ENCODE data around the gene FIBIN.

Gene FIBIN

DNA sequence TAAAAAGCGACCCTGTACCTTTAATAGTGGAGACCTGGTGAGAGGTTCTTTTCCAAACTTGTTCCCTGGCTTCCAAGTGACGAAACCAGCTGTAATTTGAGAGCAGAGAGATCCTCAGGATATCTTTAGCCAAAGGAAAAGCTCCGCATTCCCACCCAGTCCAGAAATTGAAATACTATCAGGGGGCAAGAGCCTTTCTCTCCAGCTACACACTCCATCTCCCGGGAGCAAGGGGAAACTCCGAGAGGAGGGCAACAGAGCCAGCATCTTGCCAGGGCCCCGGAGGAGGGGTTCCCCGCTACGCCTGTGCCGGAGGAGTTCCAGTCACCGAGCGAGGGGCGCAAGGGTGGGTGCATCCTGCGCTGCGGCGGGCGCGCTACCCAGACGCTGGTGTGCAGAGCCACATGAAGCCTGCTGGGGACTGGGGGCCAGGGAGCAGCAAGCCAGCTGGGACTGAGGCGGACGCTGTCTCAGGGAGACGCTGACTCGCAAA, at the start of gene FIBIN:
TSS of gene FIBIN (plus strand) at position 148 of the 493 bp plus-strand sequence. CDS start 415 bp downstream, outside the sequence.
- peaks cover 0 to 60% (median 21%) of the 10 kb centered on the region in 4 donors for H3K4me1 ChIP-seq

DNA sequence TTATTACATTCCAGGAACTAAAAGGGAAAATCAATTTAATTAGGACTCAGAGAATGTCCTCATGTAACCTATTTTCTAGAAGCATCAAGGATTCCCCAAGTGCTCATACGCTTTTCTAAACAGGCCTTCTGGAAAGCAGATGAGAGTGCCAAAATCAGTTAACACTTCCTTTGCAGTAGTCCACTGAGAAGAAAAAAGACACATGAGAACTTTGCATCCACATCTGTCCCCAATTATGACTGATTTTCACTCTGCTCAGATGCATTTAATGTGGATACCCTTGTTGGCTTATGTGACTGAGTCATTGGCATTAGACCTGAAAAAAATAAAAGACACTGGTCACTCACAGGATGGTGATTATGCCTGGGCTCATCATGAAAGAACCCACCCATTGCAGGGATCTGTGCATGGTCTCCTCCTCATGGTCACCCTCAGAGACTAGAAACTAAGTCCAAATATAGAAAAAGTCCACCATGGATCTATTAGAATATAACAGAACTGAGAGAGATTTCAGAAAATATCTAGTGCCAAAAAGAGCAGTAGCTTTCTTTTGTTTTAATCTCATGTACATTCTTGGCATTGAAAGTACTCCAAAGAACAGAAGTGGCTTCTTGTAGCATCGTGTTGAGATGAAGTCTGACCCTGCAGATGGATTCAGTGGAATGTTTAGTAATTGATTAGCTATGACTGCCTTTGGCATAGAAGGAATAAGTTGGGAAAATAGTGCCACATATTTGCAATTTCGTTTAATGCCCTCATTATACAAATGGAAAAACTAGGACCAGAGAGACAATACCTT, 48.8 kb upstream of the FIBIN start:
- TF ChIP-seq, protein P1, sequence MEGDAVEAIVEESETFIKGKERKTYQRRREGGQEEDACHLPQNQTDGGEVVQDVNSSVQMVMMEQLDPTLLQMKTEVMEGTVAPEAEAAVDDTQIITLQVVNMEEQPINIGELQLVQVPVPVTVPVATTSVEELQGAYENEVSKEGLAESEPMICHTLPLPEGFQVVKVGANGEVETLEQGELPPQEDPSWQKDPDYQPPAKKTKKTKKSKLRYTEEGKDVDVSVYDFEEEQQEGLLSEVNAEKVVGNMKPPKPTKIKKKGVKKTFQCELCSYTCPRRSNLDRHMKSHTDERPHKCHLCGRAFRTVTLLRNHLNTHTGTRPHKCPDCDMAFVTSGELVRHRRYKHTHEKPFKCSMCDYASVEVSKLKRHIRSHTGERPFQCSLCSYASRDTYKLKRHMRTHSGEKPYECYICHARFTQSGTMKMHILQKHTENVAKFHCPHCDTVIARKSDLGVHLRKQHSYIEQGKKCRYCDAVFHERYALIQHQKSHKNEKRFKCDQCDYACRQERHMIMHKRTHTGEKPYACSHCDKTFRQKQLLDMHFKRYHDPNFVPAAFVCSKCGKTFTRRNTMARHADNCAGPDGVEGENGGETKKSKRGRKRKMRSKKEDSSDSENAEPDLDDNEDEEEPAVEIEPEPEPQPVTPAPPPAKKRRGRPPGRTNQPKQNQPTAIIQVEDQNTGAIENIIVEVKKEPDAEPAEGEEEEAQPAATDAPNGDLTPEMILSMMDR (IDR thresholded peaks at IDR 0.05), result no peak
- DNase-seq, result no peak
- peaks cover 0 to 74% (median 43%) of the 10 kb centered on the region in 4 donors for H3K4me1 ChIP-seq
- no peaks in the 10 kb centered on the region for H3K36me3 ChIP-seq
- H3K27me3 ChIP-seq, result no peaks in the 10 kb centered on the region
- H3K9me3 ChIP-seq, result no peaks in the 10 kb centered on the region
- H3K27ac ChIP-seq, result peak overlapping the region; percentile 55 to 58
- no peak overlapping the region for H3K4me3 ChIP-seq
- intact Hi-C loops (cut with DNase I; ENCODE audit: low total_unique reads), result loop anchor here (10.0 kb wide), 1 partner anchor 50 kb away; the partner anchor contains the start of gene FIBIN

More for the DNA sequence above, at the start of gene FIBIN:
- H3K36me3 ChIP-seq, result no peaks in the 10 kb centered on the region
- H3K4me3 ChIP-seq, result peak within 1 kb of the TSS; percentile 92 to 94
- peak; percentile 55 to 77 for DNase-seq
- TF ChIP-seq, protein P1 (IDR thresholded peaks at IDR 0.05), result peak in 1 of 2 experiments; percentile 12
- peak within 1 kb of the TSS; percentile 88 to 96 for H3K27ac ChIP-seq
- H3K9me3 ChIP-seq, result no peaks in the 10 kb centered on the region
- no peaks in the 10 kb centered on the region for H3K27me3 ChIP-seq
- intact Hi-C loops (cut with DNase I; ENCODE audit: low total_unique reads), result loop anchor here (10.0 kb wide), 2 partner anchors 49 to 159 kb away; no protein-coding TSS in a partner anchor

DNA sequence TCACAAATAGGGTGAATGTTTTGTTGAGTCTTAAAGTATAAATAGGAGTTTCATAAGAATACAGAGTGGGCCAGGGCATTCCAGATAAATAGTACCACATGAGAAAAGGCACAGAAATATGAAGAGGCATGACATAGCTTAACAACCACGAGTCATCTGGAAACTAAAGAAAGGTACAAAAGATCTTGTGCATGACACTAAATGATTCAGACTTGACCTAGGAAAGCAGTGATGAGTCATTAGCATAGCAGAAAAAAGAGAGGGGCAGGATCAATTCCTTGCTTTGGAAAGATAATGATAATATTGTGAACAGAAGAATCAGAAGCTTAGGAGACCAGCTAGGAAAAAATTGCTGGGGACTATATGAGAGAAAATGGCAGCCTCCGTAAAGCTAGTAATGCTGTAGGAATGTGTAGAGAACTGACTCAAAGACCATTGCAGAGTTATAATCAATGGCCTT, 47.6 kb upstream of the FIBIN start:
- Histone ChIP-seq H3K27me3 (no peaks in the 10 kb centered on the region), H3K9me3 (no peaks in the 10 kb centered on the region), H3K4me3 (no peak overlapping the region), H3K4me1 (peaks cover 0 to 86% (median 50%) of the 10 kb centered on the region in 4 donors), H3K27ac (peak overlapping the region; percentile 49 to 58), H3K36me3 (no peaks in the 10 kb centered on the region)
- intact Hi-C loops (cut with DNase I; ENCODE audit: low total_unique reads), result loop anchor here (10.0 kb wide), 1 partner anchor 49 kb away; the partner anchor contains the start of gene FIBIN
- TF ChIP-seq, protein P1 (IDR thresholded peaks at IDR 0.05), result no peak
- no peak for DNase-seq

DNA sequence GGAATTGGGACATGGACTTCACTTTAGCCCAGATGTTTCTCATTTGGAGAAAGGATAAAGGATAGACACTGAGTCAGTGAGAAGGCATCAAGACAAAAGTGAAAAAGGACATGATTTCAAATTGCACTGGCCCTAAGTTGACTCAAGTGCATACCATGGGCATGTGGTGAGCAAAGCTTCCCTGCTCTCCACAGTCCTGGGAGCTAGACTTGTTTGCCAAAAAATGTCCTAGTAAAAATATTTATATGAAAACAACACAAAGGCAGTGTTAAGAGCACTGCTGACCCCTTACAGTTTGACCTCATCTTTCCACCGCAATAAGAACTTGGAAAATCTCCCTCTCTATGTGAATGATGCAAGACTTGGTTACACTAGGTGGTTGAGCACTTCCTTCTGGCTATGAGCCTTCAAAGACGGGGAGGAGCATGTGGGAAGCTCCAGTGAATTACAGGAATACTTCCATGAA, 46.5 kb upstream of the FIBIN start:
- no peaks in the 10 kb centered on the region for H3K27me3 ChIP-seq
- H3K9me3 ChIP-seq, result no peaks in the 10 kb centered on the region
- TF ChIP-seq, protein P1 (IDR thresholded peaks at IDR 0.05), result no peak
- peaks cover 0 to 91% (median 54%) of the 10 kb centered on the region in 4 donors for H3K4me1 ChIP-seq
- H3K36me3 ChIP-seq, result no peaks in the 10 kb centered on the region
- peak; percentile 72 to 77 for DNase-seq
- peak overlapping the region; percentile 49 to 58 for H3K27ac ChIP-seq
- no peak overlapping the region for H3K4me3 ChIP-seq
- intact Hi-C loops (cut with DNase I; ENCODE audit: low total_unique reads), result loop anchor here (10.0 kb wide), 1 partner anchor 47 kb away; the partner anchor contains the start of gene FIBIN

DNA sequence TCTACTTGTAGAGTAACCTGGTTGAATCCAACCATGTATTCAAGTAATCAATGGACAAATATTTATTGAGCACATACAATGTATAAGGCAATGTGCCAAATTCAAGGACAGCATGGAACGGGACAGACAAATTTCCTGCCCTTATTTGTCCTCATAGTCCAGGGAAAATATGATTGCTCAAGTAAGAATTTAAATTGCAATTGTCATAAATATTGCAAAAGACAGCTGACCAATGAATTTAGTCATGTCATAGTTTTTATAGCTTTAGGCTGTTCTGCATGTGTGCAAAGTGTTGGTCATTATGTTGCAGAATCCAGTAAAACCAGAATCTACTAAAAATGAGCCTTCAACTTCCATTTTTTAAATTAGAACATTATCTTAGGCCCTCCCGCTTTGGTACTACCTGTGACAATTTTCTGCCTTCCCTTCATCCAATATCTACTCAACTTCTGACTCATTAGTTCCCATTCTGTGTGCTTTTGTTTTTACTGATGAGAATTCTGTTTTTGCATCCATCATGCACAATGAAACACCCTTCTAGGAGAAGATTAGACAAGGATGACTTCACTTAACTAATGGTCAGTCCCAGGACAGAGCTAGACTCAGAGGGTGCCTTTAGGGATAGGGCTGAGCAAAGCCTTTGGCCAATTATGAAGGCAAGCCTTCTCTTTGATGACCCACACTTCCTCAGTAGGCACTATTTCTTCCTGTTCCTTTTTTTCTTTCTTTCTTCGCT, 45.8 kb upstream of the FIBIN start:
- H3K36me3 ChIP-seq, result no peaks in the 10 kb centered on the region
- H3K27me3 ChIP-seq, result no peaks in the 10 kb centered on the region
- no peaks in the 10 kb centered on the region for H3K9me3 ChIP-seq
- no peak overlapping the region for H3K4me3 ChIP-seq
- H3K27ac ChIP-seq, result peak overlapping the region; percentile 49 to 58
- intact Hi-C loops (cut with DNase I; ENCODE audit: low total_unique reads), result loop anchor here (10.0 kb wide), 1 partner anchor 47 kb away; the partner anchor contains the start of gene FIBIN
- no peak for DNase-seq
- TF ChIP-seq, protein P1 (IDR thresholded peaks at IDR 0.05), result no peak
- peaks cover 0 to 88% (median 49%) of the 10 kb centered on the region in 4 donors for H3K4me1 ChIP-seq

All from tibial artery (tissue), 4 donors.